Measurements from ENCODE around the gene SNAPC3. TPM values are rescaled to one million over a fixed set of nuclear protein-coding genes. Genes with fewer than 3 reads are reported as not detected.
A peak's percentile ranks its signal among the peaks of the same experiment; 100 is the strongest.
"Not testable (repeated sequence)": the region's sequence is repeated elsewhere in the genome, so short reads cannot be mapped to it uniquely, and the experiment has no call there.

Gene SNAPC3
- total RNA-seq, 4 donors from 2014 or later: 15.1 to 20.2 (median 16.9) TPM

- TF ChIP-seq CTCF (IDR thresholded peaks at IDR 0.05): no peak
- TF ChIP-seq POLR2A (IDR thresholded peaks at IDR 0.05): no peak
- WGBS, 2 donors: 67 to 80% methylated on average over 5 of the region's 5 CpGs
- no peak overlapping the region for H3K4me3 ChIP-seq (ENCODE audit: low read depth, poor library complexity, severe bottlenecking)
- intact Hi-C loops (cut with DNase I; ENCODE audit: low total_unique reads): loop anchor here (10.0 kb wide), 1 partner anchor 116 kb away; the partner anchor contains the start of gene TTC39B
- DNase-seq (ENCODE audit: low spot score in 2 of 2): no peak
Observed at GRCh38 chr9:15420796-15421195, 1.9 kb upstream of the SNAPC3 start.

GRCh38 chr9:15421532-15421931, 1.1 kb upstream of the SNAPC3 start:
- no peak overlapping the region for H3K4me3 ChIP-seq (ENCODE audit: low read depth, poor library complexity, severe bottlenecking)
- 86 to 87% methylated on average over 6 of the region's 6 CpGs for WGBS, 2 donors
- intact Hi-C loops (cut with DNase I; ENCODE audit: low total_unique reads): loop anchor here (10.0 kb wide), 1 partner anchor 117 kb away; the partner anchor contains the start of gene TTC39B
- no peak for DNase-seq (ENCODE audit: low spot score in 2 of 2)
- no peak for TF ChIP-seq POLR2A (IDR thresholded peaks at IDR 0.05)
- no peak for TF ChIP-seq CTCF (IDR thresholded peaks at IDR 0.05)

- H3K4me3 ChIP-seq (ENCODE audit: low read depth, poor library complexity, severe bottlenecking): peak overlapping the region; percentile 98
- no peak for DNase-seq (ENCODE audit: low spot score in 2 of 2)
- no peak for TF ChIP-seq POLR2A (IDR thresholded peaks at IDR 0.05)
- no peak for TF ChIP-seq CTCF (IDR thresholded peaks at IDR 0.05)
- intact Hi-C loops (cut with DNase I; ENCODE audit: low total_unique reads): loop anchor here (10.0 kb wide), 1 partner anchor 117 kb away; the partner anchor contains the start of gene TTC39B
- WGBS, 2 donors: 30 to 36% methylated on average over 9 of the region's 9 CpGs
Observed at GRCh38 chr9:15421990-15422371, 695 bp upstream of the SNAPC3 start.

- no peak for DNase-seq (ENCODE audit: low spot score in 2 of 2)
- peak overlapping the region; percentile 98 for H3K4me3 ChIP-seq (ENCODE audit: low read depth, poor library complexity, severe bottlenecking)
- intact Hi-C loops (cut with DNase I; ENCODE audit: low total_unique reads): loop anchor here (10.0 kb wide), 1 partner anchor 119 kb away; the partner anchor contains the start of gene TTC39B
- WGBS, 2 donors: 1 to 2% methylated on average over 17 to 18 of the region's 18 CpGs
- TF ChIP-seq POLR2A (IDR thresholded peaks at IDR 0.05) (no peak), CTCF (IDR thresholded peaks at IDR 0.05) (no peak)
Observed at GRCh38 chr9:15423231-15423985, 732 bp downstream of the SNAPC3 start.

- 92 to 96% methylated on average over 8 of the region's 8 CpGs for WGBS, 2 donors
- DNase-seq (ENCODE audit: low spot score in 2 of 2): peak in 1 of 2 donors; percentile 53
- intact Hi-C loops (cut with DNase I; ENCODE audit: low total_unique reads): loop anchor here (10.0 kb wide), 1 partner anchor 121 kb away; the partner anchor contains the start of gene TTC39B
- no peak for TF ChIP-seq CTCF (IDR thresholded peaks at IDR 0.05)
- H3K4me3 ChIP-seq (ENCODE audit: low read depth, poor library complexity, severe bottlenecking): no peak overlapping the region
Observed at GRCh38 chr9:15426019-15426418, 3.3 kb downstream of the SNAPC3 start.

- intact Hi-C loops (cut with DNase I; ENCODE audit: low total_unique reads): loop anchor here (10.0 kb wide), 1 partner anchor 123 kb away; the partner anchor contains the start of gene TTC39B
- WGBS, 2 donors: 91 to 92% methylated on average over 7 of the region's 7 CpGs
- not testable (repeated sequence) for DNase-seq (ENCODE audit: low spot score in 2 of 2); H3K4me3 ChIP-seq (ENCODE audit: low read depth, poor library complexity, severe bottlenecking)
Observed at GRCh38 chr9:15427702-15428101, 5.0 kb downstream of the SNAPC3 start.

All from lower leg skin (tissue), 4 donors.